Peyer's patch (tissue), 4 donors: Measurements from ENCODE around the gene CETP. TPM values are rescaled to one million over a fixed set of nuclear protein-coding genes. Genes with fewer than 3 reads are reported as not detected.

Experiments
- DNase-seq, 3 donors: peaks; one replicate each; pipeline ENCODE4 v3.0.0-alpha.2; 2017 to 2019
- H3K27ac ChIP-seq, 4 donors: fragments of 200-600 bp; sonication (generic); one replicate each; pipeline ENCODE4 v1.5.1; 2016 to 2019
- H3K27me3 ChIP-seq, 2 donors: fragments of 200-600 bp; sonication (generic); one replicate each; pipeline ENCODE4 v1.5.1; 2019
- H3K36me3 ChIP-seq, 3 donors: fragments of 200-600 bp; sonication (generic); one replicate each; pipeline ENCODE4 v1.5.1; 2016 to 2019
- H3K4me1 ChIP-seq, 4 donors: fragments of 200-600 bp; sonication (generic); one replicate each; pipeline ENCODE4 v1.5.1; 2016 to 2019
- H3K4me3 ChIP-seq, 4 donors: fragments of 200-600 bp; sonication (generic); 1 replicate in 3 of 4; 2 replicates in 1 of 4; pipeline ENCODE4 v1.5.1; 2016 to 2019; ENCODE audit warnings: mild to moderate bottlenecking in 1 of 4
- H3K9me3 ChIP-seq, 4 donors: fragments of 200-600 bp; sonication (generic); one replicate each; pipeline ENCODE4 v1.5.1; 2016 to 2019; ENCODE audit warnings: mild to moderate bottlenecking in 1 of 4
- POLR2A ChIP-seq, 2 donors: fragments of 450-650 bp; IDR thresholded peaks; one replicate each; pipeline ENCODE4 v1.5.1; 2017; ENCODE audit warnings: antibody characterized with exemption in 2 of 2, mild to moderate bottlenecking in 2 of 2, moderate library complexity in 2 of 2
- total RNA-seq, 4 donors: library from RNA; depleted of rRNA; stranded (reverse); fragments of >200 nt; gene quantifications; one replicate each; pipeline ENCODE4 v1.1.0, GENCODE V29; 2016
- TF ChIP-seq, protein P1 (sequence below), 6 experiments: fragments of 450-650 bp in 4 of 6; fragments of 200-600 bp in 2 of 6; sonication (generic) in 1 of 6; IDR thresholded peaks; one replicate each; pipeline ENCODE4 v1.5.1; 2017 to 2019; ENCODE audit warnings: antibody characterized with exemption in 6 of 6, mild to moderate bottlenecking in 3 of 6, moderate library complexity in 1 of 6

Gene CETP
- total RNA-seq, 4 donors from 2014 or later, result 2.5 TPM; not detected in 3

DNA sequence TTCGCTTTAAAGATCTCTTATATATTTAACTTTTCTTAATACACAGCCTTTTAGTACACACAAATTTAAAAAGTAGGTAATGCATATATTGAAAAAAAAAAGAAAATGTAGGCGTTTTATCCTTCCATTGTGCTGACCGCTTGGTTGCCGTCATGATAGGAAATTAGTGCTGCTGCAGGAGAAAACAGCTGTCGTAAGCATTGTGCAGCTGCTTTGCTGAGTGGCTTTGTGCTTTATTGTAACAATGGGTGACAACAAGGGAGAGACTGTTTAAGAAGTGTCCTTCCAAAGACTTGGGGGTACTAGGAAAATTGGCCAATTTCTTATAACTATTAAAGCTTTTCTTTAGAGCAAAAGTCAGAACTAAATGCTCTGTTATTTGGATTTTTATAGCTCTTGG lies 24.8 kb upstream of the CETP start:
- TF ChIP-seq, protein P1, sequence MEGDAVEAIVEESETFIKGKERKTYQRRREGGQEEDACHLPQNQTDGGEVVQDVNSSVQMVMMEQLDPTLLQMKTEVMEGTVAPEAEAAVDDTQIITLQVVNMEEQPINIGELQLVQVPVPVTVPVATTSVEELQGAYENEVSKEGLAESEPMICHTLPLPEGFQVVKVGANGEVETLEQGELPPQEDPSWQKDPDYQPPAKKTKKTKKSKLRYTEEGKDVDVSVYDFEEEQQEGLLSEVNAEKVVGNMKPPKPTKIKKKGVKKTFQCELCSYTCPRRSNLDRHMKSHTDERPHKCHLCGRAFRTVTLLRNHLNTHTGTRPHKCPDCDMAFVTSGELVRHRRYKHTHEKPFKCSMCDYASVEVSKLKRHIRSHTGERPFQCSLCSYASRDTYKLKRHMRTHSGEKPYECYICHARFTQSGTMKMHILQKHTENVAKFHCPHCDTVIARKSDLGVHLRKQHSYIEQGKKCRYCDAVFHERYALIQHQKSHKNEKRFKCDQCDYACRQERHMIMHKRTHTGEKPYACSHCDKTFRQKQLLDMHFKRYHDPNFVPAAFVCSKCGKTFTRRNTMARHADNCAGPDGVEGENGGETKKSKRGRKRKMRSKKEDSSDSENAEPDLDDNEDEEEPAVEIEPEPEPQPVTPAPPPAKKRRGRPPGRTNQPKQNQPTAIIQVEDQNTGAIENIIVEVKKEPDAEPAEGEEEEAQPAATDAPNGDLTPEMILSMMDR (IDR thresholded peaks at IDR 0.05), result no peak
- TF ChIP-seq POLR2A (IDR thresholded peaks at IDR 0.05), result no peak
- H3K36me3 ChIP-seq, result peaks cover 0 to 72% (median 0%) of the 10 kb centered on the region in 3 donors
- H3K27ac ChIP-seq, result no peak overlapping the region

DNA sequence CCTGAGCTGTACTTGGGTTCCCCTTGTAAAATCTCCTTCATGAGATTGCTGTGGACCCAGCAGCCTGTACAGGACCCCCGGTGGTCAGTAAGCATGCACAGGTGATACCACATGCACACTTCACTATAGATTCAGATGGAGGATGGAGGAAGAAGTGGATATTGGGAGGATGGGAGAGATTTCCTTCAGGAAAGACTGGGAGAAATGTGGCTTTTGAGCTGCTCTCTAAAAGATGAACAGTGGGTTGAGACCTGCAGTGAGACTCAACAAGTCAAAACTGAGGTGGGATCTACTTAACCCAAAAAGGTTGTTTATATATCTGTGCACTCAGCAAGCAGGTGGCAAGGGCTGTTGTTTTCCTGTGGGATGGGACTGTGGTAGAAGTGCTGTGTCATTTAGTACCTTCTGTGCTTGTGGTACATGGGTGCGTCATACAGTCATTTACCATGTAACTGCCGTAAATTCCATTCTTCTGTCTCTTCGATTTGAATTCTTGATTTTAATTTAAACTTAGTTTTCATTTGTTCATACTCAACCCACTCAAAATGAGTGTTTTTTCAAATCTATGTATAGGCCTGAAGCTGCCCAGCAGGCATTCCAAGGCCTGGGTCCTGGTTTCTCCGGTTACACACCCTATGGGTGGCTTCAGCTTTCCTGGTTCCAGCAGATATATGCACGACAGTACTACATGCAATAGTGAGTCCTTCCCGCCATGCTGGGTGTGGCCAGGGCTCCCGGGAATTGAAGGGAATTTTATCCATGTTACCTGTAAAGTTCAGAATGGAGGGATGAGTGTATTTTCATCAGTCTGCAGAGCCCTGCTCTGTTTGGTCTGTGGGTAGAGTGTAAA lies 22.9 kb upstream of the CETP start:
- TF ChIP-seq, protein P1 (IDR thresholded peaks at IDR 0.05), result no peak
- TF ChIP-seq POLR2A (IDR thresholded peaks at IDR 0.05), result no peak
- Histone ChIP-seq H3K4me3 (no peak overlapping the region), H3K36me3 (peaks cover 0 to 92% (median 3%) of the 10 kb centered on the region in 3 donors)

More for the DNA sequence above, 24.8 kb upstream of the CETP start:
- Histone ChIP-seq H3K27me3 (no peaks in the 10 kb centered on the region), H3K4me3 (no peak overlapping the region), H3K9me3 (no peaks in the 10 kb centered on the region), H3K4me1 (peaks cover 0 to 28% (median 19%) of the 10 kb centered on the region in 4 donors)
- no peak for DNase-seq

DNA sequence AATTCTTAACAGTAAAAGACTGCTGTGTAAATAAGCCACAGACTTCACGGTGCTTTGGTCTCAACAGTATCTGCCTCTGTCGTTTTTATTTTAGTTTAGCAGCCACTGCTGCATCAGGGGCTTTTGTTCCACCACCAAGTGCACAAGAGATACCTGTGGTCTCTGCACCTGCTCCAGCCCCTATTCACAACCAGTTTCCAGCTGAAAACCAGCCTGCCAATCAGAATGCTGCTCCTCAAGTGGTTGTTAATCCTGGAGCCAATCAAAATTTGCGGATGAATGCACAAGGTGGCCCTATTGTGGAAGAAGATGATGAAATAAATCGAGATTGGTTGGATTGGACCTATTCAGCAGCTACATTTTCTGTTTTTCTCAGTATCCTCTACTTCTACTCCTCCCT lies 21.9 kb upstream of the CETP start:
- Histone ChIP-seq H3K27ac (peak overlapping the region in 3 of 4 donors; percentile 46 to 70 (median 52)), H3K4me3 (no peak overlapping the region), H3K9me3 (no peaks in the 10 kb centered on the region), H3K36me3 (peaks cover 0 to 100% (median 3%) of the 10 kb centered on the region in 3 donors), H3K4me1 (peaks cover 0 to 25% (median 15%) of the 10 kb centered on the region in 4 donors), H3K27me3 (no peaks in the 10 kb centered on the region)
- DNase-seq, result no peak
- TF ChIP-seq POLR2A (IDR thresholded peaks at IDR 0.05), result no peak
- TF ChIP-seq, protein P1 (IDR thresholded peaks at IDR 0.05), result no peak

More for the DNA sequence above, 22.9 kb upstream of the CETP start:
- peak overlapping the region in 3 of 4 donors; percentile 46 to 70 (median 52) for H3K27ac ChIP-seq
- peaks cover 0 to 28% (median 19%) of the 10 kb centered on the region in 4 donors for H3K4me1 ChIP-seq
- no peaks in the 10 kb centered on the region for H3K9me3 ChIP-seq
- peak in 2 of 3 donors; percentile 60 to 76 for DNase-seq
- no peaks in the 10 kb centered on the region for H3K27me3 ChIP-seq

DNA sequence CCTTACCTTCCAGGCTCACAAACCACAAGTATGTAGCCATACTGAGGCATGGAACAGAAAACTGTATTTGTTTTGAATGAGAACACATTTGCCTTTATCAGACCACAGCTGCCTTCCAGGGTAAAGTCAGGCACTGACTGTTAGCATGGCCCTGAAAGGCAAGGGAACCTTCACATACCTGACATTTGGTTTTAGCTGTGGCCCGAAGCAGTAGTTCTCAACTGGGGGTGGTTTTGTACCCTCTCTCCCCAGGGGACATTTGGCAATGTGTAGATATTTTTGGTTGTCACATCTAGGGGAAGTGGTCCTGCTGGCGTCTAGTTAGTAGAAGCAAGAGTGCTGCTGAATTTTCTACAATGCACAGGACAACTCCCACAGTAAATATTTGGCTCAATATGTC lies 20.7 kb upstream of the CETP start:
- Histone ChIP-seq H3K27me3 (no peaks in the 10 kb centered on the region), H3K27ac (peak overlapping the region in 1 of 4 donors; percentile 70), H3K4me1 (peaks cover 0 to 21% (median 9%) of the 10 kb centered on the region in 4 donors), H3K4me3 (no peak overlapping the region), H3K9me3 (no peaks in the 10 kb centered on the region), H3K36me3 (peaks cover 0 to 100% (median 3%) of the 10 kb centered on the region in 3 donors)
- DNase-seq, result no peak
- TF ChIP-seq, protein P1 (IDR thresholded peaks at IDR 0.05), result no peak
- TF ChIP-seq POLR2A (IDR thresholded peaks at IDR 0.05), result no peak

DNA sequence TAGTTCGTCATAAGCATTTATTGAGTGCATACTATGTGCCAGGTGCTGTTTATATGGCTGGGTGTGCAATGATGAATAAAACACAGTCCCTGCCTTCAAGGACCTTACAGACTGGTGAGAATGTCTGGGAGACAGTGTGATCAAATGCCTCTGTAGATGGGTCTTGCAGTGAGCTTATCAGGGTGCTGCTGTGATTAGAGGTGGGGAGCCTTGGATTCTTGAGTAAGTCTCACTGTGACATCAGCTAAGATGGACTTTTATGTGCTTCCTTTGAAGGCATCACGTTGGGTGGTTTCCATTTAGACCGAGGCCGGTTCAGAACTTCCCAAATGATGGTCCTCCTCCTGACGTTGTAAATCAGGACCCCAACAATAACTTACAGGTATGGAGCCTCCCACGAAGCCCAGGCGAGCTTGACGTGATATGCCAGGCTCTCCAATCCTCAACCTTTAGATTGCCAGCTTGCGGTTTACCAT lies 19.9 kb upstream of the CETP start:
- Histone ChIP-seq H3K36me3 (peaks cover 0 to 100% (median 3%) of the 10 kb centered on the region in 3 donors), H3K4me3 (no peak overlapping the region), H3K27ac (peak overlapping the region in 1 of 4 donors; percentile 27), H3K4me1 (peaks cover 0 to 21% (median 6%) of the 10 kb centered on the region in 4 donors), H3K27me3 (no peaks in the 10 kb centered on the region), H3K9me3 (no peaks in the 10 kb centered on the region)
- no peak for DNase-seq
- TF ChIP-seq, protein P1 (IDR thresholded peaks at IDR 0.05), result no peak
- TF ChIP-seq POLR2A (IDR thresholded peaks at IDR 0.05), result no peak
